Neural cell (in vitro differentiated cells): ENCODE data around the gene CST6. TPM values are rescaled to one million over a fixed set of nuclear protein-coding genes. Genes with fewer than 3 reads are reported as not detected.

Experiments used
- H2AFZ ChIP-seq: fragments of 200-600, 300-800 bp; sonication (generic), shearing (Covaris generic); 2 replicates; pipeline ENCODE4 v1.6.0; 2014; ENCODE audit warnings: low read depth, mild to moderate bottlenecking, antibody characterized with exemption, low read length, moderate library complexity
- H3F3A ChIP-seq: fragments of 200-600 bp; shearing (Covaris generic); 2 replicates; pipeline ENCODE4 v1.6.1; 2016; ENCODE audit warnings: mild to moderate bottlenecking, moderate library complexity, mixed read lengths, antibody characterized with exemption, low read length; ENCODE audit not compliant: insufficient read depth, poor library complexity, severe bottlenecking
- H3K27ac ChIP-seq: fragments of 200-600, 300-800 bp; sonication (generic), shearing (Covaris generic); 2 replicates; pipeline ENCODE4 v1.5.1; 2014; ENCODE audit warnings: mild to moderate bottlenecking, low read length, moderate library complexity
- H3K27me3 ChIP-seq: fragments of 300-800, 200-600 bp; sonication (generic), shearing (Covaris generic); 2 replicates; pipeline ENCODE4 v1.6.0; 2014; ENCODE audit warnings: mild to moderate bottlenecking, low read depth, low read length, moderate library complexity; ENCODE audit not compliant: insufficient read depth
- H3K36me3 ChIP-seq: fragments of 300-800, 200-600 bp; sonication (generic), shearing (Covaris generic); 2 replicates; pipeline ENCODE4 v1.5.1; 2014; ENCODE audit warnings: mild to moderate bottlenecking, antibody characterized with exemption, low read length, moderate library complexity; ENCODE audit not compliant: insufficient read depth
- H3K4me2 ChIP-seq: fragments of 300-800, 200-600 bp; sonication (generic), shearing (Covaris generic); 2 replicates; pipeline ENCODE4 v1.6.0; 2014; ENCODE audit warnings: mild to moderate bottlenecking, low read length
- H3K4me3 ChIP-seq: fragments of 300-800, 200-600 bp; sonication (generic), shearing (Covaris generic); 2 replicates; pipeline ENCODE4 v1.5.1; 2014; ENCODE audit warnings: mild to moderate bottlenecking, low read length, moderate library complexity
- H3K79me2 ChIP-seq: fragments of 200-600 bp; shearing (Covaris generic); replicated peaks from 2 replicates; pipeline ENCODE4 v1.6.0; 2014; ENCODE audit warnings: mild to moderate bottlenecking, low read length, moderate library complexity; ENCODE audit not compliant: insufficient read depth
- H3K9ac ChIP-seq: fragments of 300-800, 200-600 bp; sonication (generic), shearing (Covaris generic); 2 replicates; pipeline ENCODE4 v1.6.1; 2016; ENCODE audit warnings: mild to moderate bottlenecking, low read length, mixed read lengths
- H3K9me2 ChIP-seq: fragments of 200-600 bp; shearing (Covaris generic); 2 replicates; pipeline ENCODE4 v1.6.1; 2016; ENCODE audit warnings: mild to moderate bottlenecking, low read length, mixed read lengths; ENCODE audit not compliant: insufficient read depth
- H3K9me3 ChIP-seq: fragments of 200-600, 300-800 bp; sonication (generic), shearing (Covaris generic); 2 replicates; pipeline ENCODE4 v1.6.1; 2016; ENCODE audit warnings: mild to moderate bottlenecking, mixed run types, low read length, moderate library complexity, mixed read lengths
- H4K20me1 ChIP-seq: fragments of 200-600 bp; shearing (Covaris generic); 2 replicates; pipeline ENCODE4 v1.6.1; 2016; ENCODE audit warnings: mild to moderate bottlenecking, mixed run types; ENCODE audit not compliant: insufficient read depth
- EP300 ChIP-seq: fragments of 450-650 bp; conservative IDR thresholded peaks from 2 replicates; pipeline ENCODE4 v1.6.1; 2014; ENCODE audit warnings: antibody characterized with exemption, mild to moderate bottlenecking, moderate library complexity; ENCODE audit not compliant: poor library complexity, severe bottlenecking
- EZH2 ChIP-seq: fragments of 200-600, 300-800 bp; shearing (Covaris generic), sonication (generic); IDR thresholded peaks from 2 replicates; pipeline ENCODE4 v1.6.1; 2014; ENCODE audit warnings: antibody characterized with exemption, low read length, borderline replicate concordance, mild to moderate bottlenecking; ENCODE audit not compliant: insufficient read depth, poor library complexity, severe bottlenecking
- MXI1 ChIP-seq: fragments of 450-650 bp; conservative IDR thresholded peaks from 2 replicates; pipeline ENCODE4 v1.6.1; 2014; ENCODE audit warnings: antibody characterized with exemption, mild to moderate bottlenecking; ENCODE audit not compliant: poor library complexity, severe bottlenecking
- POLR2AphosphoS5 ChIP-seq: IDR thresholded peaks from 2 replicates; pipeline ENCODE4 v1.6.1; 2012
- RAD21 ChIP-seq: fragments of 450-650 bp; conservative IDR thresholded peaks from 2 replicates; pipeline ENCODE4 v1.6.1; 2014; ENCODE audit warnings: antibody characterized with exemption, mild to moderate bottlenecking, moderate library complexity
- SMC3 ChIP-seq: fragments of 450-650 bp; conservative IDR thresholded peaks from 2 replicates; pipeline ENCODE4 v1.6.1; 2014; ENCODE audit warnings: antibody characterized with exemption, mild to moderate bottlenecking, moderate library complexity; ENCODE audit not compliant: poor library complexity
- TAF1 ChIP-seq: IDR thresholded peaks from 2 replicates; pipeline ENCODE4 v1.6.1; 2012; ENCODE audit warnings: low read depth
- polyA plus RNA-seq: library from polyadenylated mRNA; depleted of rRNA; stranded (reverse); fragments of >200 nt; gene quantifications from 2 replicates; pipeline ENCODE4 v1.2.3, GENCODE V29; 2014
- TF ChIP-seq, protein P1 (sequence below): fragments of 450-650 bp; IDR thresholded peaks from 2 replicates; pipeline ENCODE4 v1.5.1; 2014; ENCODE audit warnings: antibody characterized with exemption, mild to moderate bottlenecking, moderate library complexity; ENCODE audit not compliant: poor library complexity, severe bottlenecking
- TF ChIP-seq, protein P2 (sequence below): IDR thresholded peaks from 2 replicates; pipeline ENCODE4 v1.6.1; 2012; ENCODE audit warnings: borderline replicate concordance

The CST6 gene
- polyA plus RNA-seq, 1 donor from 2014 or later: not detected

DNA sequence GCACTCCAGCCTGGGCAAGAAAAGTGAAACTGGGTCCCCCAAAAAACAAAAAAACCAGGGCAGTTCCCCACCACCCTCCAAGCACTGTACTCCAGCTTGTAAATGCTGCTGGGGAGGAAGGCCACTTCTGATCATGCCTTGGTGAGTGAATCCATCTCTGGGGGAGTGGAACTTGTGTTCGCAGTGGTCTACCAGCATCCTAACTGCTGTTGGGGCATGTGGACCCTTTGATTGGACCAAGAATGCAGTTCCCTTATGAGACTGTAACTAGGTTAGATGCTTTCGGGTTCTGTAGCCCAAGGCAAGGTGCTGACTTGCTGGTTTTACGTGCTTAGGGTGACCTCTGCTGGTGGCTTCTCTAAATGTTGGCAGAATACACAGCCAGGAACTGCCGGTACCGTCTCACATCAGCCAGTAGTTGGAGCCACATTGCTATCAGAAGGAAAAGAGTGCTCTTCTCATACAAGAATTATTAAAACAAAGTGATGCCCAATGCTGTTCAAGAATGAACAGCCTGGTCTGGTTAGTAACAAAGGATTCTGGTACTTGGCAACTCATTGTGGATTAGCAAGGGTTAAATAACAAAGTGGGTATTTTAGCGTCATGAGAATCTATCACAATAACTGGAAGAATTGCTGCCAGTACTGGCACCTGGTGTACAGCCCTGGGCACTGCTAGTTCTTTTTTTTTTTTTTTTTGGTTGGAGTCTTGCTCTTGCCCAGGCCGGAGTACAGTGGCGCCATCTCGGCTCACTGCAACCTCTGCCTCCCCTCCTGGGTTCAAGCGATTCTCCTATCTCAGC is 22.8 kb upstream of the CST6 start:
- Histone ChIP-seq H2AFZ (no peak overlapping the region), H3K36me3 (no peaks in the 10 kb centered on the region), H4K20me1 (no peaks in the 10 kb centered on the region), H3K27me3 (no peaks in the 10 kb centered on the region), H3F3A (no peaks in the 10 kb centered on the region), H3K27ac (no peak overlapping the region), H3K4me2 (no peak overlapping the region), H3K4me3 (no peak overlapping the region), H3K79me2 (no peaks in the 10 kb centered on the region), H3K9ac (no peak overlapping the region), H3K9me2 (no peaks in the 10 kb centered on the region), H3K9me3 (no peaks in the 10 kb centered on the region)
- TF ChIP-seq RAD21: peak; percentile 99
- peak; percentile 96 for TF ChIP-seq SMC3
- TF ChIP-seq TAF1: no peak
- TF ChIP-seq, protein P1, sequence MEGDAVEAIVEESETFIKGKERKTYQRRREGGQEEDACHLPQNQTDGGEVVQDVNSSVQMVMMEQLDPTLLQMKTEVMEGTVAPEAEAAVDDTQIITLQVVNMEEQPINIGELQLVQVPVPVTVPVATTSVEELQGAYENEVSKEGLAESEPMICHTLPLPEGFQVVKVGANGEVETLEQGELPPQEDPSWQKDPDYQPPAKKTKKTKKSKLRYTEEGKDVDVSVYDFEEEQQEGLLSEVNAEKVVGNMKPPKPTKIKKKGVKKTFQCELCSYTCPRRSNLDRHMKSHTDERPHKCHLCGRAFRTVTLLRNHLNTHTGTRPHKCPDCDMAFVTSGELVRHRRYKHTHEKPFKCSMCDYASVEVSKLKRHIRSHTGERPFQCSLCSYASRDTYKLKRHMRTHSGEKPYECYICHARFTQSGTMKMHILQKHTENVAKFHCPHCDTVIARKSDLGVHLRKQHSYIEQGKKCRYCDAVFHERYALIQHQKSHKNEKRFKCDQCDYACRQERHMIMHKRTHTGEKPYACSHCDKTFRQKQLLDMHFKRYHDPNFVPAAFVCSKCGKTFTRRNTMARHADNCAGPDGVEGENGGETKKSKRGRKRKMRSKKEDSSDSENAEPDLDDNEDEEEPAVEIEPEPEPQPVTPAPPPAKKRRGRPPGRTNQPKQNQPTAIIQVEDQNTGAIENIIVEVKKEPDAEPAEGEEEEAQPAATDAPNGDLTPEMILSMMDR: peak; percentile 100
- TF ChIP-seq EZH2: no peak
- TF ChIP-seq MXI1: peak; percentile 17
- TF ChIP-seq EP300: no peak
- TF ChIP-seq, protein P2, sequence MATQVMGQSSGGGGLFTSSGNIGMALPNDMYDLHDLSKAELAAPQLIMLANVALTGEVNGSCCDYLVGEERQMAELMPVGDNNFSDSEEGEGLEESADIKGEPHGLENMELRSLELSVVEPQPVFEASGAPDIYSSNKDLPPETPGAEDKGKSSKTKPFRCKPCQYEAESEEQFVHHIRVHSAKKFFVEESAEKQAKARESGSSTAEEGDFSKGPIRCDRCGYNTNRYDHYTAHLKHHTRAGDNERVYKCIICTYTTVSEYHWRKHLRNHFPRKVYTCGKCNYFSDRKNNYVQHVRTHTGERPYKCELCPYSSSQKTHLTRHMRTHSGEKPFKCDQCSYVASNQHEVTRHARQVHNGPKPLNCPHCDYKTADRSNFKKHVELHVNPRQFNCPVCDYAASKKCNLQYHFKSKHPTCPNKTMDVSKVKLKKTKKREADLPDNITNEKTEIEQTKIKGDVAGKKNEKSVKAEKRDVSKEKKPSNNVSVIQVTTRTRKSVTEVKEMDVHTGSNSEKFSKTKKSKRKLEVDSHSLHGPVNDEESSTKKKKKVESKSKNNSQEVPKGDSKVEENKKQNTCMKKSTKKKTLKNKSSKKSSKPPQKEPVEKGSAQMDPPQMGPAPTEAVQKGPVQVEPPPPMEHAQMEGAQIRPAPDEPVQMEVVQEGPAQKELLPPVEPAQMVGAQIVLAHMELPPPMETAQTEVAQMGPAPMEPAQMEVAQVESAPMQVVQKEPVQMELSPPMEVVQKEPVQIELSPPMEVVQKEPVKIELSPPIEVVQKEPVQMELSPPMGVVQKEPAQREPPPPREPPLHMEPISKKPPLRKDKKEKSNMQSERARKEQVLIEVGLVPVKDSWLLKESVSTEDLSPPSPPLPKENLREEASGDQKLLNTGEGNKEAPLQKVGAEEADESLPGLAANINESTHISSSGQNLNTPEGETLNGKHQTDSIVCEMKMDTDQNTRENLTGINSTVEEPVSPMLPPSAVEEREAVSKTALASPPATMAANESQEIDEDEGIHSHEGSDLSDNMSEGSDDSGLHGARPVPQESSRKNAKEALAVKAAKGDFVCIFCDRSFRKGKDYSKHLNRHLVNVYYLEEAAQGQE: no peak
- peak; percentile 41 for TF ChIP-seq POLR2AphosphoS5

DNA sequence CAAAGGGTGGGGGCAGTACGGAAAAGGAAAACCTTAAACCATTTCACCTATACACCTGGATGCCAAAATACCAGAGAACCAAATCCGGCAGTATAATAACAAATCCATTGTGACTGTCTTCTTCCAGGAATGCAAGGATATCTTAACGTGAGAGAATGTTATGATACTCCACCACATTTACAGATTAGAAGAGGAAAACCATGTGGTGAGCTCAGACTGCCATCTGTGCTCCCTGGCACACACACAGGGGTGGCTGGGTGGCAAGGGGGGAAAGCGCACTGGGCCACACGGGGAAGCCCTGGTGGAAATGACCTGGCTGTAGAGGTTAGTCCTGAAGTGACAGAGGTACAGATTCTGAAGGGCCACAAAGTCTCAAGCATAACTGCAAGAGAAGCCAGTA is 19.8 kb upstream of the CST6 start:
- no peak overlapping the region for H3K27ac ChIP-seq
- no peaks in the 10 kb centered on the region for H3K9me2 ChIP-seq
- H2AFZ ChIP-seq: no peak overlapping the region
- H3K9me3 ChIP-seq: no peaks in the 10 kb centered on the region
- H3K4me2 ChIP-seq: no peak overlapping the region
- no peak for TF ChIP-seq RAD21
- TF ChIP-seq, protein P1: no peak
- no peak for TF ChIP-seq EP300
- TF ChIP-seq POLR2AphosphoS5: no peak
- TF ChIP-seq TAF1: no peak
- TF ChIP-seq MXI1: no peak
- TF ChIP-seq SMC3: no peak
- TF ChIP-seq, protein P2: no peak
- no peak for TF ChIP-seq EZH2
- H3K36me3 ChIP-seq: no peaks in the 10 kb centered on the region
- H4K20me1 ChIP-seq: no peaks in the 10 kb centered on the region
- no peaks in the 10 kb centered on the region for H3K79me2 ChIP-seq
- H3K4me3 ChIP-seq: no peak overlapping the region
- H3K9ac ChIP-seq: no peak overlapping the region
- no peaks in the 10 kb centered on the region for H3F3A ChIP-seq
- no peaks in the 10 kb centered on the region for H3K27me3 ChIP-seq
